IPS DF 19.7 (cell line): Measurements from ENCODE around the gene ACTR3C.
A peak's percentile ranks its signal among the peaks of the same experiment; 100 is the strongest.
"Not testable (repeated sequence)": the region's sequence is repeated elsewhere in the genome, so short reads cannot be mapped to it uniquely, and the experiment has no call there.

Source experiments
- DNase-seq: peaks from one replicate; pipeline ENCODE4 v3.0.0-alpha.2; 2013; ENCODE audit warnings: low read depth, low spot score

Gene ACTR3C

DNA sequence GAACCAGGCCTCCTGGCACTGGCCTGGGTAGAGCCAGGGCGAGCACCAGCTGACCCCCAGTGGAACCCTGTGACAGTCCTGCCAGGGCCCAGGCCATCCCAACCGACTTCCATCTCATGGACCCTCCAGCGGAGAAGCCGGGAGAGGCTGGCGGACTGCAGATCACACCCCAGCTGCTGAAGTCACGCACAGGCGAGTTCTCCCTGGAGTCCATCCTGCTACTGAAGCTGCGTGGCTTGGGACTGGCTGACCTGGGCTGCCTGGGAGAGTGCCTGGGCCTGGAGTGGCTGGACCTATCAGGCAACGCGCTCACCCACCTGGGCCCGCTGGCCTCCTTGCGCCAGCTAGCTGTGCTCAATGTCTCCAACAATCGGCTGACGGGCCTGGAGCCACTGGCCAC, 13.4 kb upstream of the ACTR3C start:
- no peak for DNase-seq

DNA sequence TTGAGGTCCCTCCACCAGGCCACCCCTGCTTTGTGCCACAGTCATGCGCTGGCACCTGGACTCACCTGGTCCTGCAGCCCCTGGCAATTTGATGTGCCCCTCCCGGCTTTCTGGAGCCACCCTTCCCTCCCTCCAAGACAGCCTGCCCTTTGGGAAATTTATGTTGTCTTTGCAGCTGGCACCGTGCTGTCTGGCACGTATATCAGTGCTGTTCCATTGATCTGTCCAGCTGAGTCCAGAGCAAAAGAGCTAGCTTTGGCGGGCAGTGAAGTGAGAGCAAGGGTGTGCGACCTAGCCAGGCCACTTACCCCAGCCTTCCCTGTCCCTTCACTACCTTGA, 12.4 kb upstream of the ACTR3C start:
- no peak for DNase-seq

DNA sequence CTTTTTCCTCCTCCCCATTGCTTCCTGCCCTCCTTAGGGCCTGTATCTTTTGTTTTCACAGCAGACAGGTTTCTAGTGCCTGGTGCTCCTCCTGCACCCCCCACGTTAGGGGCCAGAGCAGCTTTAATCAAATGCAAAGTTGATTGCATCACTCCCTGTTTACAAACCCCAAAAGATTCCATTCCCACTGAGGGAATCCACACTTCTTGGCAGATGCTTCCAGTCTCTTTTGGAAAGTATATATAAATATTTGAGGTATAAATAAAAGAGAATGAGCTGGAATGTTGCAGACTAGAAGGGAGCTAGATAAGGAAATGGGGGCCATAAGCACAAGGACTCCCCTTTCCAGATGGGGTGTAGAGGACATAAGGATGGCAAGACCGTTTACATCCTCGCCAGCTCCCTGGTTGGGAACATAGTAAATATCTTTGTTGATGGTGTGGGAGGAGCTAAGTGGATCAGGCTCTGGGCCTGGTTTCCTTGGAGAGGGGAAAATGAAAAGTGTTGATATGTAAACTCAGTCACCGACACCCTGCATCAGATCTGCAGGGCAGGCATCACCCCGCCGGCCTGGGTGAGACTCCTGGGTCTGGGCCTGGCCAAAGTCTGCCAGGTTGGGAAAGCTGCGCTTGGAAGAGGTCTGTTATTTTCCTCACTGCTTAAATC, 11.9 kb upstream of the ACTR3C start:
- no peak for DNase-seq

DNA sequence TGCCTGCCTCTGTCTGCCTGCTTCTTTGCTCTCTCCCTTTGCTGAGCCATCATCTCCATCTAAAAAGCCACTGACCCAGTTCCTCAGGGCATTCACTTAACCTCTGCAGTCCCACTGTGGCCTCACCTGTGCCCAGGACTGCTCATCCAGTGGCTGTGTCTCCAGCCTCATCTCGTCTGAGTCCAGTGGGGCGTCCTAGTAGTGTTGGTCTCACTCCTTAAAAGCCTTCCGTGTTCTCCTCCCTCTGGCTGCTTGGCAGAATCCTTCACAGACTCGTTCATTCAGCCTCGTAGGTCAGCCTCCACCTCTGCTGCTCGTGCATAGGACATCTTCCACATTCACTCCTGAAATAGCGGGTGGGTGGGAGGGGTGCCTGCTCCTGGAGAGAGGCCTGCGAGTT, 10.8 kb upstream of the ACTR3C start:
- DNase-seq = no peak

DNA sequence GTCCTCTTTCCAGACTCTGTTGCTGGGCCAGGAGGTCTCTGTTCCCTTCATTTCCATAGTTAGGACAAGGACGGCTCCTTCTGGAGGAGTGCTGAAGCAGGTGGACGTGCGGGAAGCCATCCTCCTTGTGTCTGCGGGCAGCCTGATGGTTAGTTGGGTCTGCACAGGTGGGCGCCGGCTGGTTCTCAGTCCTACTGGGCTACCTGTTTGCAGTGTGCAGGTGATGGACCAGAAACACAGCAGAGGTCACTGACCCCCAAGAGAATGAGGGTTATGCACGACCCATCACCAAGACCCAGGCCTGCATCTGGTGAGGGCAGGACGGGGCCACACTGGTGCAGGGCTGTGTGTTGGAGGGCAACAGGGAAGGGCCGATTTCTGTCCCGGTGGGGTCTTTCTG, 10.3 kb upstream of the ACTR3C start:
- DNase-seq = no peak

DNA sequence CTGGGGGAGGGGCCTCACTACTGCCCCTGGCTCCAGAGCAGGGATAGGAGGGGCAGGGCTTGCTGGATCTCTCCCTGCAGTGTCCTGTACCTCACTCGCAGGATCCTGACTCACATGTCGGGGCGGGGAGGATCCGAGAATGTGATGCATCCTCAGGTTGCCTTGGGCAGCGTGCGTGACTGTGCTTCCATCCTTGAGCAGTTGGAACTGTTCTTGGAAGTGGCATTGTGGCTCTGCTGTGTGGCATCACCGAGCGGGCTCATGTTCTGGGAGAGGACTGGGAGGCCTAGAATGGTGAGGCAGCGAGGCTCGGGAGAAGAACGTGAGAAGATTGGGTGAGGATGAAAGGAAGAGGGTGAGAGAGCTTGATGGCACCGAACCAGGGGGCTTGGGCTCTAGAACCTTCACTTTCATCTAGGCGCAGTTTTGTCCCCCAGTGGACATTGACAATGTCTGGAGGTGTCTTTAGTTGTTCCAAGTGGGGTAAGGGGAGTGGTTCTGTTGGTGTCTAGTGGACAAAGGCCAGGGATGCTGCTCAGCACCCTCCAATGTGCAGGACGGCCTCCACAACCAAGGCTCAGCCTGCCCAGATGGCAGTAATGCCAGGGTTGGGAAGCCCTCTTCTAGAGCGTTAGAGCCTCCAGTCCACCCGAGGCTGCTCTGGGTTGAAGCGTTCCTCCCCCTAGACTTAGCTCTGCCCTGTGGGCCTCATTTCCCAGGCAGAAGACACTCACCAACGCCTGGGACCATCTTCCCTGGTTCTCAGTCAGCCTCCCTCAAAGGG, 9.7 kb upstream of the ACTR3C start:
- DNase-seq = no peak

DNA sequence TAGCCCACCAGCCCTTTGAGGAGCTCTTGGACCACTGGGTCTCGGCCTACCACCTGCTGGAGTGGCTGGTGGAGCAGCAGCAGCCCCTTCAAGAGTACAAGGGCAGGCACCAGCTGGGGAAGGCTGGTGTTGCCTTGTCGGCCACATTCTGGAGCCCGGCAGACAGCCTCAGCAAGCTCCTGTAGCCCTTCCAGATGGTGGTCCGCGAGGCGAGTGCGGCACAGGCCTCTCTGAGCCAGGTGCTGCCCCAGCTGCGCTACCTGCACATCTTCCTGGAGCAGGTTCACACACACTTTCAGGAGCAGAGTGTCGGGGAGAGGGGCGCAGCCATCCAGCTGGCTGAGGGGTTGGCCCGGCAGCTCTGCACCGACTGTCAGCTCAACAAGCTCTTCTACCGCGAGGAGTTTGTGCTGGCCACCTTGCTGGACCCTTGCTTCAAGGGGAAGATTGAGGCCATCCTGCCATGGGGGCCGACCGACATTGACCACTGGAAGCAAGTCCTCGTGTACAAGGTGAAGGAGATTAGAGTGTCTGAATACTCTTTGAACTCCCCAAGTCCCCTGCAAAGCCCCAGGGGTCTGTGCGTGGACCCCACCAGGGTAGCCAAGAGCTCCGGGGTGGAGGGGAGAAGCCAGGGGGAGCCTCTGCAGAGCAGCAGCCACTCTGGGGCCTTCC, 7.0 kb upstream of the ACTR3C start:
- DNase-seq = no peak

DNA sequence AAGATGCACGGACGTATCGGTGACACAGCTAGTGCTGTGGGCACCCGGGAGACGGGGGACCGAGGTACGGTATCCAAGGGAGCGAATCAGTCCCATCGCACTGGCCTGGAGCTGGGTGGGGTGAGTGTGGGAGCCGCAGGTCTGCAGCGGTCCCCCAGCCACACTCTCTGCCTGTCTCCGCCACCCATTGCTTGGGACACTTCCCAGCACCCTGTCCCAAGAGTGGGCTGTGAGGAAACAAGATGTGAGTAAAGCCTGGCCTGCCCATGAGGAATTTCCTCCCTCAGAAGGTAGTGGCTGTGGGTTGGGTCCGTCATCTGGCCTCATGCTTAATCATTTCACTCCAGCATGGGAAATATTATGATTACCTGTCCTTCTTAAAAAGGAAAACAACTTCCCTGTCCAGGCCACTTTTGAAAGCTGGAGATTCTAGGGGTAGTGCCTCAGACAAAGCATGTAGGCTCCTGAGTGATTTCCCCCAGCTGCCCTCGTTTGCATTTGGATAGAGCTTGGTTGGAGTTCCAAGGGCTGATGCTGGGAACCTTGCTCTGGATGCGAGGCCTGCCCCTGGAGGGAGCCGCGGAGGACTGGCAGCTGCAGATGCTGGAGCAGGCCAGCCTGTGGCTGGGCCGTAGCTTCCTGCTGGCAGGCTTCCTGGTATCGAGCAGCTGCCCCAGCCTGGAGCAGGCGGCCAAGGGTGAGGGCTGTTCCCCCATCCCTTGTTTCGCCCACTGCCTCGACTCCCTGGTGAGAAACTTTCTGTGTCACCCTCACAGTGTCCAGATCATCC, 6.2 kb upstream of the ACTR3C start:
- DNase-seq = peak; percentile 84

DNA sequence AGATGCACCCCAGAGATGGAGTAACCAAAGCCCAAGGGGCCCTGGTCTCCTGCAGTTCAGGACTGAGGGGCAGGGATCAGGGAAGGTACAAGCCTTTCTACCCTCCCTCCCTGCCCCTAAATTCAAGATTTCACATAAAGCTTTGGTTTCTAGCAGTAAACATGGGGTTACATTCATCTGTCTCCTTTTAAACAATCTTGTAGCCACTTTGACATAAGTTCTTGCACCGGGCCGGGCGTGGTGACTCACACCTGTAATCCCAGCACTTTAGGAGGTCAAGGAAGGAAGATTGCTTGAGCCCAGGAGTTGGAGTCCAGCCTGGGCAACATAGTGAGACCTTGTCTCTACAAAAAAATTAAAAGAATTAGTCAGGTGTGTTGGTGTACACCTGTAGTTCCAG, 4.0 kb upstream of the ACTR3C start:
- no peak for DNase-seq

DNA sequence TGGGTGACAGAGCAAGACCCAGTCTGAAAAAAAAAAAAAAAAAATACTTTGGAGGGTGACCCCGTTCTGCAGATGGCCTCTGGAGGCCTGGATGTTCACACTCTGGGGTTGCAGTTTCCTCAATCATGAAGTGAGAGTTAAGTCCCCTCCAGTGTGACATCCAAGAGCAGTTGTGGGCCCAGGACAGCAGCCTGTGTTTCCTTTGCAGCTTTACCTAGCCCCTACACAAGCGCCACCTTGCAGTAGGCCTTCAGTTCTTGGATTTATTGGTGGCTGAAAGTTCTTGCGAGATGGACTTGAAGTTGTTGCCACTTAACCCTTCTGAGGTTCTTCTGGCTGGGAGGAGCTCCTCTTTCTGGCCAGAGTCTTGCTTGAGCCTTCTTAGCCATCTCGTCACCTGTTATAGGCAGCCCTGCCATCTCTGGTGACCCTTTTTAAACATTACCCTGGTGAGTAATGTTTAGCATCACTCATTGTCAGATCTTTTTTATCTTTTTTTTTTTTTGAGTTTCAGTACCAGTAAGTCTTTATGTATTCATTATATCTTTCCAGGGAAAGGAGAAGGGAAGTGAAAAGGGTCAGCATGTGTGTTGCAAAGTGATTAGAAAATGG, 3.4 kb upstream of the ACTR3C start:
- no peak for DNase-seq

DNA sequence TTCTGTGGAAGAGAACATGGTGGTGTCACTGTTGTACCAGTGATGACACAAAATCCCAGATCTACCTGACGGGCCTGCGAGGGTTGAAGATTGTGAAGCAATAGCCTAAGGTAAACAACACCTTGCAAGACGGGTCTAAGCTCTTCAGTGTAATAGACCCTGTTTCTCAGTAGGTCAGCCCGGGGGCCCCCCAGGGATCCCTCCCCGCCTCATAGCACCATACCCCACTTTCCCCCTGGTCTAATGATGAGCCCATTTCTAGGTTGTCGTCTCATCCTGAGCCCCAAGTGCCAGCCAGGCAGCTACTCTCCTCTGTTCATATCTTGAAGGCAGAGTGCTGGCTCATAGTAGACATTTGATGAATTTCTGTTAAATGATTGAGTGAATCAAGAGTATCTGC, 2.6 kb upstream of the ACTR3C start:
- DNase-seq = no peak

DNA sequence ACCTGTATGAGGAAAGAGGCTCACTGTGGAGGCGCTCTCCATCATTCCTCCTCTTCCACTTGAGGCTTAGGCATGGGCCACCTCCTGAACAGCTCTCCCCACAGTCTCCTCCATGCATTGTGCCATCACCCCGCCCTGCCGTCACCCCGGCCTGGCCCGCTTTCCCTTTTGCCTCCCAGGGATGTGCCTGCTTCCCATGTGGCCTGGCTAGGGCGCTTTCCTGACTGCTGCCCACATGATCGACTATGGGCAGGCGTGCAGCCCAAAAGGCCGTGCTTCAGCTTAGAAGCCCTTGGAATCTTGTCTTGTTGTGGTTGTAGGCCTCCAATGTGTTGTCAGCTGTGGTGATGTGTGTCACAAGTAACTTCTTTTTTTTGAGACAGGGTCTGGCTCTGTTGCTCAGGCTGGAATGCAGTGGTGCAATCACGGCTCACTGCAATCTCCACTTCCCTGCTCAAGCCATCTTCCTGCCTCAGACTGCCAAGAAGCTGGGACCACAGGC, 1.8 kb upstream of the ACTR3C start:
- no peak for DNase-seq

DNA sequence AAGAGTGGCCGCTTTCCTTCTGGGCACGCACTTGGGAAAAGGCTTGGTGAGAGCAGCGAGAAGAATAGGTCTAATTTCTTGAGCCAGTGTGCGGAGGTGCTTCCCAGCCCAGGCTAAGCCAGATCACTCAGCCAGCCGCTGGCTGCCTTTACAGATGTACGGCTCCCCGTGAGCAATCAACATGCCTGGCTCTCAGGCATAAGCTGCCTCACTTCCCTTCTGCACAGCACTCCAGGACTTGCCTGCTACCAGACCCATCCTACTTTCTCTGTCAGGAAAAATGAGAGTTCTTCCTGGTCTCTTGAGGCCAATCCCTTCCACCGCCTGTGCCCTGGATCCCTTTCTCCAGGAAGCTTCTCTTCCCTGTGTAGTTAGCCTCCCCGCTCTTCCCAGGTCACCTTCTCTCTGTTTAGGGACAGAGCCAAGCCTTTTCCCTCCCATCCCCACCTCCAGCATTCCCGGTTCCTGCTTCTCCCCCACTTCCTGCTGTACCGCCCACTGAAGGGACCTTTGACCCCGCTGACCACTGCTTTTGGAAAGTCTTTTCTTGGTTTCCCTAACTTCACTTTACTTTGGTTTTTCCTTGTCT, 1.1 kb upstream of the ACTR3C start:
- no peak for DNase-seq

DNA sequence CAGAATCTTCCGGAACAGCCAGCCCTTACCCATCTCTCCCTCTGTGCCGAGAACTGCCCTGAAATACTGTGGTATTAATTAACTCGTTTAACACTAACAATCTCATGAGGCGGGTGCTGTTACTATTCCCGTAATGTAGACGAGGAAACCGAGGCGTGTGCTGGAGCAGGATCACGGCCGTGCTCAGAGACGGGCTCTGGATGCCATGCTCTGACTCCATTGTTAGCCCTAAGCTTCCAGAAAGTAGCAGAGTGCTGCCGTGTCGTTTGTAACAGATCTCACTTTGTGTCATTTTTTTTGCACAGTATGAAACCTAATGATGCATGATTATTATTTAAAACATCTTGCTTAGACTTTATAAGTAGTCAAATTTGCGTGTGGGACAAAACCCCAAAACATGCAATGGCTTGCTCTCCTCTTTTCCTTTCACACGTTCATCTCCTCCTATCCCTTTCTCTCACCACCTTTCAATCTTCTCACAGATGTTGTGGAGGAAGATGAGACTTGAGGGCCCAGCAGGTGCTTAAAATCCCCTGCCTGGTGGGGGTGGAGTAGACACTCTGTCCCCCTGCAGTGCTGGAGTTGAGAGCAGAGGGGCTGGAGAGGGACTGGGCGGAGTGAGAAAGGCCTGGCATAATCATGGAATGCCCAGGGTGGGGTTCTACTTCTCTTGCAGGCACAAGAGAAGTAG, 482 bp upstream of the ACTR3C start:
- DNase-seq = no peak

DNA sequence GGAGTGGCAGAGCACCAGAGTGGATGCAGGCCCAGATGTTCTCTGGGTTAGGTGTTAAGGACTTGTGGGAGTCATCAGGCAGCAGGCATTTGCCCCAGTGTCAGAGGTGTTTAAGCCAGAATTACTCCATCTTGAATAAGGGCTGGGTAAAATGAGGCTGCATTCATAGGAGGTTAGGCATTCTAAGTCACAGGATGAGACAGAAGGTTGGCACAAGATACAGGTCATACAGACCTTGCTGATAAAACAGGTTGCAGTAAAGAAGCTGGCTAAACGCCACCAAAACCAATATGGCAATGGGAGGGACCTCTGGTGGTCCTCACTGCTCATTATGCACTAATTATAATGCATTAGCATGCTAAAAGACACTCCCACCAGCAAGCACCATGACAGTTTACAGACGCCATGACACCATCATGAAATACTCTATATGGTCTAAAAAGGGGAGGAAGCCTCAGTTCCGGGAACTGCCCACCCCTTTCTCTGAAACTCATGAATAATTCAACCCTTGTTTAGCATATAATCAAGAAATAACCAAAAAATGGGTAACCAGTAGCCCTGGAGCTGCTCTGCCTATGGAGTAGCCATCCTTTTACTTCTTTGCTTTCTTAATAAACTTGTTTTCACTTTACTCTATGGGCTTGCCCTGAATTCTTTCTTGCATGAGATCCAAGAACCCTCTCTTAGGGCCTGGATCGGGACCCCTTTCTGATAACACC, 1.1 kb downstream of the ACTR3C start:
- no peak for DNase-seq

DNA sequence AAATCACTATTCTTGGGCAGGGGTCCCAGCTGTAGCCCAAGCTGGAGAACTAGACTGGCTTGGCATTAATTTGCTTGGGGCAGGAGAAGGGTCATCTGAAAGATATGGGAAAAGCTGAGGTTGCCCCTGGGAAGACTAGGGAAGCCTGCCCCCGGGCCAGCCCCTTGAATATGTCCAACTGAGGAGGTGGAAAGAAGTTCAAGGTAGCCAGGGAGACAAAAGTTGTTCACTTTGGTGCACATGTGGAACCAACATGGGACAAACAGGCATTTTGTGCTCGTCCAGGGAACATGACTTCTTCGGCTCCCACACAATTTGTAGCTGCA, 1.6 kb downstream of the ACTR3C start:
- no peak for DNase-seq

DNA sequence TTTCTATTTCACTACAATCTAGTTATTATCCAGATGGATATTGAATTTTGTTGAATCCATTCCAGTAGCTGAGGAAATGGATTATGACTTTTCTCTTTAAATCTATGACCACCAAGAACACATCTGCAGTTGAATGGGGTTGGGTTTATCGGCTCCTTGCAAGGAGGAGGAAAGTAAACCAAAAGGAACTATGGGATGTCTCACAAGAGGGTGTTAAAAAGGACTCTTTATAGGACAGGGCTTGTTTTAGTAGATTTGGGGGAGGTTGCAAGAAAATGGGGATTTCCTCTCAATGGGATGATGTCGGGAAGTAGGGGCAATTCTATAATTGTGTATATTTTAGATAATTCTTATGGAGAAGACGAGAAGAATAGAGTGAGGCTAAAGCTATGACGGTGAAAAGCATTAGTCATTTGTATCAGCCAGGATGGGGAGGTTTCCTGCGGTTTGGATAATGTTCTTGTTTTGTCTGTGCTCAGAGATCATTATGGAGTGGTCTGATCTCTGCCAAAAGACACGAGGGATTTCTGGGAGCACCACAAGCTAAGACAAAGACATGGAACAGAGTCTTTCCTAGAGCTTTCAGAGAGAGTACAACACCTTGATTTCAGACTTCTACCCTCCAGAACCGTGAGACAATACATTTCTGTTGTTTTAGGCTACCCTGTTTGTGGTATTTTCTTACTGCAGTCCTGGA, 5.4 kb downstream of the ACTR3C start:
- DNase-seq = no peak

DNA sequence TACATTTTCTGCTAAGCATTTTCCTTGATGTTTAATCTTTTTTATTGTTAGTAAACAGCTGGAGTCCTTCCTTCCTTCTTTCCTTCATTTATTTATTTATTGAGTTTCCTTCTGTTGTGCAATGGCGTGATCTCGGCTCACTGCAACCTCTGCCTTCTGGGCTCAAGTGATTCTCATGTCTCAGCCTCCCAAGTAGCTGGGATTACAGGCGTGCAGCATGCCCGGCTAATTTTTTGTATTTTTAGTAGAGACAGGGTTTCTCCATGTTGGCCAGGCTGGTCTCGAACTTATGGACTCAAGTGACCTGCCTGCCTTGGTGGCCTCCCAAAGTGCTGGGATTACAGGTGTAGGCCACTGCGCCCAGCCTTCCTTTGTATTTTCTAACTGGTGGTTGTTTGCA, 6.4 kb downstream of the ACTR3C start:
- not testable (repeated sequence) for DNase-seq

DNA sequence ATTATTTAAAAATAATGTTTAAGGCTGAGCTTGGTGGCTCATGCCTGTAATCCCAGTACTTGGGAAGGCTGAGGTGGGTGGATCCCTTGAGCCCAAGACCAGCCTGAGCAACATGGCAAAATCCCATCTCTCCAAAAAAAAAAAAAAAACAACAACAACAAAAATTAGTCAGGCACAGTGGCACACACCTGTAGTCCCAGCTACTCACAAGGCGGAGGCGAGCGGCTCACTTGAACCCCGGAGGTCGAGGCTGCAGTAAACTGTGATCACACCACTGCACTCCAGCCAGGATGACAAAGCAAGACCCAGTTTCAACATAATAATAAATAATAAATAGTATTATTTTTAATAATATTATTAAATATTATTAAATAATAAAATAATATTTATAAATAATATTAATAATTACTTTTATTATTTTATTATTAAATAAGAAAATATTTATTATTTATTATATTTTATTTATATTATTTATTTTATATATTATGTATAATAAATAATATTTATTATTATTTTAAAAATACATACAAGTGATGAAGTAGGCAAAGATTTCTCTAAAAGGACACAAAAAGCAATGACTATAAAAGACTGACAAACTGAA, 8.6 kb downstream of the ACTR3C start:
- no peak for DNase-seq
